K562 (cell line): ENCODE measurements around the gene RPTOR.

Experiments used
- ARHGAP35 ChIP-seq: fragments of 450-650 bp; IDR thresholded peaks from 2 replicates; pipeline ENCODE4 v1.6.1; 2018; ENCODE audit not compliant: partially characterized antibody
- CUX1 ChIP-seq: fragments of 200-800 bp; sonication (Bioruptor generic); IDR thresholded peaks from 2 replicates; pipeline ENCODE4 v1.6.1; 2016; ENCODE audit warnings: missing genetic modification characterization, missing compliant biosample characterization
- ELF1 ChIP-seq: fragments of 200-800 bp; sonication (Bioruptor generic); IDR thresholded peaks from 2 replicates; pipeline ENCODE4 v1.6.1; 2016; ENCODE audit warnings: missing genetic modification characterization, missing compliant biosample characterization
- MAX ChIP-seq: sonication (generic); formaldehyde crosslinking; IDR thresholded peaks from 2 replicates; pipeline ENCODE4 v1.9.0; 2022; ENCODE audit warnings: mild to moderate bottlenecking, missing genetic modification reagents
- NR3C1 ChIP-seq: sonication (generic); formaldehyde crosslinking; IDR thresholded peaks from 2 replicates; pipeline ENCODE4 v1.8.1; 2022; ENCODE audit warnings: missing genetic modification reagents
- POLR2A ChIP-seq: fragments of 450-650 bp; conservative IDR thresholded peaks from 2 replicates; pipeline ENCODE4 v1.6.1; 2016
- USF1 ChIP-seq: sonication (generic); formaldehyde crosslinking; IDR thresholded peaks from 2 replicates; pipeline ENCODE4 v1.9.0; 2022; ENCODE audit warnings: mild to moderate bottlenecking, missing genetic modification reagents
- ZFP30 ChIP-seq: fragments of 250-450 bp; sonication (Bioruptor Pico); IDR thresholded peaks from 2 replicates; pipeline ENCODE4 v1.8.0; 2022; ENCODE audit warnings: moderate library complexity, mild to moderate bottlenecking, inconsistent platforms, borderline replicate concordance

- TF ChIP-seq ZFP30 (CRISPR knock-in tag) (no peak), ARHGAP35 (no peak), ELF1 (tag) (no peak), POLR2A (no peak), USF1 (no peak), NR3C1 (CRISPR knock-in tag) (no peak), CUX1 (CRISPR knock-in tag) (no peak), MAX (no peak)
These were observed 136.6 kb downstream of the RPTOR start for GRCh38 chr17:80681215-80681614.
